MM.1S (cell line): Measurements from ENCODE around the gene LUC7L.

Experiments
- DNase-seq: peaks from one replicate; pipeline ENCODE4 v3.0.0-alpha.2; 2015
- H2AFZ ChIP-seq: fragments of 300-600 bp; sonication (generic); 2 replicates; pipeline ENCODE4 v1.6.0; 2016; ENCODE audit warnings: antibody characterized with exemption, low read length
- H3F3A ChIP-seq: fragments of 300-600 bp; sonication (generic); 2 replicates; pipeline ENCODE4 v1.6.1; 2016; ENCODE audit warnings: mild to moderate bottlenecking, antibody characterized with exemption, low read length, moderate library complexity, mixed read lengths; ENCODE audit not compliant: insufficient read depth
- H3K27ac ChIP-seq: fragments of 300-600 bp; sonication (generic); 2 replicates; pipeline ENCODE4 v1.5.1; 2016; ENCODE audit warnings: mild to moderate bottlenecking, low read length
- H3K27me3 ChIP-seq: fragments of 300-600 bp; sonication (generic); replicated peaks from 2 replicates; pipeline ENCODE4 v1.6.0; 2016; ENCODE audit warnings: low read length; ENCODE audit not compliant: insufficient read depth
- H3K36me3 ChIP-seq: fragments of 300-600 bp; sonication (generic); replicated peaks from 2 replicates; pipeline ENCODE4 v1.6.1; 2016; ENCODE audit warnings: mild to moderate bottlenecking, low read length, mixed read lengths; ENCODE audit not compliant: insufficient read depth
- H3K4me1 ChIP-seq: fragments of 300-600 bp; sonication (generic); 2 replicates; pipeline ENCODE4 v1.6.1; 2016; ENCODE audit warnings: low read length, mixed read lengths
- H3K4me2 ChIP-seq: fragments of 300-600 bp; sonication (generic); 2 replicates; pipeline ENCODE4 v1.6.0; 2016; ENCODE audit warnings: low read depth, low read length
- H3K4me3 ChIP-seq: fragments of 300-600 bp; sonication (generic); 2 replicates; pipeline ENCODE4 v1.5.1; 2016; ENCODE audit warnings: low read length, mixed read lengths
- H3K79me2 ChIP-seq: fragments of 300-600 bp; sonication (generic); 2 replicates; pipeline ENCODE4 v1.6.1; 2016; ENCODE audit warnings: mixed run types, low read length, mixed read lengths
- H3K9ac ChIP-seq: fragments of 300-600 bp; sonication (generic); 2 replicates; pipeline ENCODE4 v1.6.1; 2016; ENCODE audit warnings: low read length, mixed read lengths
- H3K9me2 ChIP-seq: fragments of 300-600 bp; sonication (generic); replicated peaks from 2 replicates; pipeline ENCODE4 v1.6.1; 2016; ENCODE audit warnings: mild to moderate bottlenecking, low read length, mixed read lengths; ENCODE audit not compliant: insufficient read depth
- H3K9me3 ChIP-seq: fragments of 300-600 bp; sonication (generic); replicated peaks from 2 replicates; pipeline ENCODE4 v1.6.1; 2016; ENCODE audit warnings: mild to moderate bottlenecking, low read length, mixed read lengths; ENCODE audit not compliant: insufficient read depth
- H4K20me1 ChIP-seq: fragments of 300-600 bp; sonication (generic); 2 replicates; pipeline ENCODE4 v1.6.1; 2016; ENCODE audit warnings: mild to moderate bottlenecking, low read length, moderate library complexity, mixed read lengths; ENCODE audit not compliant: insufficient read depth
- EZH2 ChIP-seq: fragments of 300-600 bp; sonication (generic); optimal IDR thresholded peaks from 2 replicates; pipeline ENCODE3; 2017; ENCODE audit warnings: low read depth, mild to moderate bottlenecking, antibody characterized with exemption, low read length, mixed read lengths
- EZH2phosphoT487 ChIP-seq: fragments of 300-600 bp; sonication (generic); IDR thresholded peaks from 2 replicates; pipeline ENCODE4 v1.6.1; 2018; ENCODE audit warnings: antibody characterized with exemption, low read length
- TF ChIP-seq, protein P1 (sequence below): fragments of 300-600 bp; sonication (generic); IDR thresholded peaks from 2 replicates; pipeline ENCODE4 v1.5.1; 2016; ENCODE audit warnings: antibody characterized with exemption, low read length, mixed read lengths

Gene LUC7L

DNA sequence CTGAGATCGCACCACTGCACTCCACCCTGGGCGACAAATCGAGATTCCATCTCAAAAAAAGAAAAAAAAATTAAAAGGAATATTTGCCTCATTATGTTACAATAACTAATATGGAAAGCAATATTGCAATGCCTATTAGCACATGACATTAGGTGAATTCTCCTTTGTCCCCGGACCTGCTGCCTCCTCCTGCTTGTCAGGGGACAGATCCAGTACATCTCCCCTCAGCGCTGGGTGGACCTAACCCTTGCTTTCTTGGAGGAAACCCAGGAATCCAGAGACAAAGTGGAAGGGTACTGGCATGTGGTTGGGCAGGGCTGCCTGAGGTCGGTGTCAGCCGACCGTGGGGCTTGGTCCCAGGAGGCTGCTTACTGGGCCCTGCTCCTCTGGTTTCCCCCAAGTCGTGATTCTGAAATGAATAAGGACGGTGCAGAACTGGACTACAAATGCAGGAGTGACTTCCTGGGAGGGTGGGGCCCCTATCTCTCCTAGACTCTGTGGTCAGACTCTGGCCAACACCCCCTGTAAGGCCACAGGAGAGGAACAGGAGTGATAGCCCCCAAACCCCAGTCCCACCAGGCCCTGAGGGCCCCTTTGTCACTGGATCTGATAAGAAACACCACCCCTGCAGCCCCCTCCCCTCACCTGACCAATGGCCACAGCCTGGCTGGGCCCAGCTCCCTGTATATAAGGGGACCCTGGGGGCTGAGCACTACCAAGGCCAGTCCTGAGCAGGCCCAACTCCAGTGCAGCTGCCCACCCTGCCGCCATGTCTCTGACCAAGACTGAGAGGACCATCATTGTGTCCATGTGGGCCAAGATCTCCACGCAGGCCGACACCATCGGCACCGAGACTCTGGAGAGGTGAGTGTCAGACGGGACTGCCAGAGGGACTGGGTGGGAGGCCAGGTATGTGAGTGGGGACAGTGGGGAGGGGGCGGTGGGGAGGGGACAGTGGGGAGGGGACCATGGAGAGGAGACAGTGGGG lies 76.8 kb downstream of the LUC7L start, which contains the start of gene HBZ:
Gene HBZ, plus strand, starts transcription at position 504 of the 988 bp plus-strand sequence. Its CDS starts 266 bp downstream, at position 770.
- TF ChIP-seq, protein P1, sequence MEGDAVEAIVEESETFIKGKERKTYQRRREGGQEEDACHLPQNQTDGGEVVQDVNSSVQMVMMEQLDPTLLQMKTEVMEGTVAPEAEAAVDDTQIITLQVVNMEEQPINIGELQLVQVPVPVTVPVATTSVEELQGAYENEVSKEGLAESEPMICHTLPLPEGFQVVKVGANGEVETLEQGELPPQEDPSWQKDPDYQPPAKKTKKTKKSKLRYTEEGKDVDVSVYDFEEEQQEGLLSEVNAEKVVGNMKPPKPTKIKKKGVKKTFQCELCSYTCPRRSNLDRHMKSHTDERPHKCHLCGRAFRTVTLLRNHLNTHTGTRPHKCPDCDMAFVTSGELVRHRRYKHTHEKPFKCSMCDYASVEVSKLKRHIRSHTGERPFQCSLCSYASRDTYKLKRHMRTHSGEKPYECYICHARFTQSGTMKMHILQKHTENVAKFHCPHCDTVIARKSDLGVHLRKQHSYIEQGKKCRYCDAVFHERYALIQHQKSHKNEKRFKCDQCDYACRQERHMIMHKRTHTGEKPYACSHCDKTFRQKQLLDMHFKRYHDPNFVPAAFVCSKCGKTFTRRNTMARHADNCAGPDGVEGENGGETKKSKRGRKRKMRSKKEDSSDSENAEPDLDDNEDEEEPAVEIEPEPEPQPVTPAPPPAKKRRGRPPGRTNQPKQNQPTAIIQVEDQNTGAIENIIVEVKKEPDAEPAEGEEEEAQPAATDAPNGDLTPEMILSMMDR, result no peak
- no peak for TF ChIP-seq EZH2phosphoT487
- no peak within 1 kb of the TSS for H3K9ac ChIP-seq
- no peaks in the 10 kb centered on the region for H3K36me3 ChIP-seq
- H4K20me1 ChIP-seq, result no peaks in the 10 kb centered on the region
- no peaks in the 10 kb centered on the region for H3F3A ChIP-seq
- H3K9me2 ChIP-seq, result no peaks in the 10 kb centered on the region
- H3K4me2 ChIP-seq, result no peak within 1 kb of the TSS
- no peaks in the 10 kb centered on the region for H3K9me3 ChIP-seq
- no peak within 1 kb of the TSS for H2AFZ ChIP-seq
- H3K4me3 ChIP-seq, result no peak within 1 kb of the TSS
- H3K4me1 ChIP-seq, result no peaks in the 10 kb centered on the region
- no peak within 1 kb of the TSS for H3K27ac ChIP-seq
- DNase-seq, result no peak
- H3K79me2 ChIP-seq, result no peaks in the 10 kb centered on the region
- peaks cover 61% of the 10 kb centered on the region for H3K27me3 ChIP-seq

DNA sequence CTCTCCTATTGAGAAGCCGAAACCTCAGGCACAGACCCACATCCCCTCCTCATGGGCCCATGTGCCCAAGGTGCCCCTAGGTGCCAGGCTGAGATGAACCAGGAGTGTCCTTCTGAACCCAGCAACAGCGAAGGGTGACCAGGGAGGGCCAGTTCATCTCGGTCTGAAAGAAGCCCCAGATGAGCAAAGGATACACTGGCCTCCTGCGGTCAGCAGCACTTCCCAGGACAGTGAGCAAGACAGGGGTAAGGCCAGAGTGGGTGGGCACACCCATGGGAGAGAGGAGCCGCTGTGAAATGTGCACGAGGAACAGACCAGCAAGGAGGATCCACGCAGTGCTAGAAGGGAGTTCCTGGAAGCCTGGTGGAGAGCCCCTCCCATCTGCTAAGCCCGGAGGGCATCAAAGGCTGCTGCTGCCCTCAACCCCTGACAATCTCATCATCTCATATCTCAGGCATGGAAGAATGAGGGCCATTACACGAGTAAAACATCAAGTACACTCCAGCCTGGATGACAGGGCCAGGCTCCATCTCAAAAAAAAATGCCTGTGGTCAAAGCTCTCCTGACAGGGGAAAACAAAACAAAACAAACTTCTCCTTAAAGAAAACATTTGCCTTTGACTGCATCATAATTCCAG lies 80.1 kb downstream of the LUC7L start:
- Histone ChIP-seq H3K4me1 (no peaks in the 10 kb centered on the region), H4K20me1 (no peaks in the 10 kb centered on the region), H3K9me2 (no peaks in the 10 kb centered on the region), H3K27me3 (peaks cover 59% of the 10 kb centered on the region), H3K36me3 (no peaks in the 10 kb centered on the region), H3K27ac (no peak overlapping the region), H3K4me2 (no peak overlapping the region), H3F3A (no peaks in the 10 kb centered on the region), H3K9me3 (no peaks in the 10 kb centered on the region), H3K9ac (no peak overlapping the region), H3K4me3 (no peak overlapping the region), H3K79me2 (no peaks in the 10 kb centered on the region), H2AFZ (no peak overlapping the region)
- no peak for TF ChIP-seq EZH2
- TF ChIP-seq, protein P1, result no peak
- no peak for TF ChIP-seq EZH2phosphoT487
- DNase-seq, result no peak

DNA sequence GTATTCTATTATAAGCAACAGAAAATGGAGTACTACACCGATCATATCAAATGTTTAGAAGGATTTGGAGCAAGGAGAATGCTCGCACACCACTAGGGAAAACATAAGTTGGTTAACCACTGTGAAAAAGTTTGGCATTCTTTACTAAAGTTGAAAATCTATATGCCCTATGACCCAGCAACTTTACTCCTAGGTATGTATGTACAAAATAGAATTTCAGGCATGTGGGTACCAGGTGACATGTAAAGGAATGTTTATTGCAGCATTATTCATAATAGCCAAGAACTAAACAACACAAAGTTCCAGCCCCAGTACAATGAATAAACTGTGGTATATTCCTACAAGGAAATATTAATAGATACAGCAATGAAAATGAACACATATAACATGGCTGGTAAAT lies 82.6 kb downstream of the LUC7L start:
- H4K20me1 ChIP-seq, result no peaks in the 10 kb centered on the region
- H3K36me3 ChIP-seq, result no peaks in the 10 kb centered on the region
- TF ChIP-seq EZH2phosphoT487 (no peak), EZH2 (no peak)
- TF ChIP-seq, protein P1, result no peak
- H3K4me2 ChIP-seq, result no peak overlapping the region
- DNase-seq, result no peak
- no peaks in the 10 kb centered on the region for H3K79me2 ChIP-seq
- no peak overlapping the region for H2AFZ ChIP-seq
- no peaks in the 10 kb centered on the region for H3F3A ChIP-seq
- H3K27me3 ChIP-seq, result peaks cover 55% of the 10 kb centered on the region
- no peak overlapping the region for H3K9ac ChIP-seq
- no peaks in the 10 kb centered on the region for H3K9me3 ChIP-seq
- H3K4me3 ChIP-seq, result no peak overlapping the region
- no peaks in the 10 kb centered on the region for H3K4me1 ChIP-seq
- H3K27ac ChIP-seq, result no peak overlapping the region
- H3K9me2 ChIP-seq, result no peaks in the 10 kb centered on the region
